ENCODE data around the gene HDDC2. TPM values are rescaled to one million over a fixed set of nuclear protein-coding genes. Genes with fewer than 3 reads are reported as not detected.

HDDC2 gene
- total and polyA plus RNA-seq, 9 of the 15 experiments (the other 6 are each of a cell fraction or from before 2014, with no cell fraction given): 194 to 632 (median 294) TPM

- peak; percentile 29; the same call in 1 of the 2 replicates for TF ChIP-seq MGA (IDR thresholded peaks at IDR 0.05)
- peak in 1 of 2 experiments; percentile 26; a peak in 2 of 4 replicates for TF ChIP-seq FOXK2 (conservative IDR thresholded peaks at IDR 0.05 in 1 of 2, IDR thresholded peaks at IDR 0.05 in 1 of 2; ENCODE audit: low read depth in 2 of 2)
- TF ChIP-seq MAFK (IDR thresholded peaks at IDR 0.05; ENCODE audit: low read length): no peak
- TF ChIP-seq ZNF347 (CRISPR knock-in tag; IDR thresholded peaks at IDR 0.05; ENCODE audit: low read depth): no peak
- TF ChIP-seq MECOM (CRISPR knock-in tag; IDR thresholded peaks at IDR 0.05): no peak
- TF ChIP-seq CEBPB (tag; IDR thresholded peaks at IDR 0.05): peak; percentile 68
- peak; percentile 73; the same call in 1 of the 2 replicates for TF ChIP-seq JUND (IDR thresholded peaks at IDR 0.05; ENCODE audit: borderline replicate concordance, low read depth, low read length)
- peak; percentile 60; the same call in 1 of the 3 replicates for TF ChIP-seq JUND (tag; IDR thresholded peaks at IDR 0.05; ENCODE audit: borderline replicate concordance, low read depth, low read length)
- TF ChIP-seq ZNF561 (CRISPR knock-in tag; conservative IDR thresholded peaks at IDR 0.05): no peak
- peak in 1 of 2 experiments; percentile 91; a peak in 2 of 4 replicates for TF ChIP-seq SRF (CRISPR knock-in tag; IDR thresholded peaks at IDR 0.05)
Measured at GRCh38 chr6:125302840-125303511, 1.2 kb upstream of the HDDC2 start (continued).
